Renal cortical epithelial cell (primary cell): Measurements from ENCODE around the gene KRT86. TPM values are rescaled to one million over a fixed set of nuclear protein-coding genes. Genes with fewer than 3 reads are reported as not detected.

Source experiments
- DNase-seq: peaks from one replicate; pipeline ENCODE4 v3.0.0-alpha.2; 2011; ENCODE audit warnings: low read depth
- total RNA-seq: library from RNA; depleted of rRNA; stranded (reverse); fragments of >200 nt; gene quantifications from 2 replicates; pipeline ENCODE4 v1.2.3, GENCODE V29; 2014

Gene KRT86
- total RNA-seq, 1 donor from 2014 or later = 0.05 TPM

DNA sequence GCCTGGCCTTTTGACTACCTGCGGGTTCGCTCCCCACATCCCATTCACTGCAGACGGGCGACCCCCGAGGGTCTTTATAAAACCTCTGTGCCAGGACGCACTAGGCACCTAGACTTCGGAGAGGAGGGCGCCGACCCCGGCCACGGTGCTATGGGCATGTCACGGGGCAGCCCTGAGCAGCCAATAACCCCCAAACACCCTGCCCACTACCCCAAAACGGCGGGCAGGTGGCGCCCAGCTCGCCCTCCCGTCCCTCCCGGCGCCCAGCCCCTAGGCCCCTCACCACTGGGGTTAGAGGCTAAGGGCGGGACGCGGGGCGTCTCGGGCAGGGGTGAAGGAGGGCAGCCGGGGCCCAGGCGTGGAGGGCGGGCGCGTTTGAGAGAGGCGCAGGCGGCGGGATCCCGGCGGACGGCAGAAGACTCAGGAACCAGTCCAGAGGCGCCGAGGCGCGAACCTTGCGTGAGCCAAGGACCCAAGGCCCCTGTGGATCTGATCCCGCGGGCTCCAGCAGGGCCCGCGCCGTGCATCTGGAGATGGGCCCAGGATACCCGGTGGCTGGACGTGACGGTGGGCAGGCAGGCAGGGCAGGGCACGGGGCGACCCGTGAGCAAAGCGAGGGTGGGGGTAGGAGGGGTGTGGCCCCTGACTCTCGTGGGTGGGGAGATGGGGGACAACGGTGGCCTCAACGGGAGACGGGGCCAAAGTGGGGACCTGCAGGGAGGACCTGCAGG is 81.8 kb downstream of the KRT86 start:
- no peak for DNase-seq

DNA sequence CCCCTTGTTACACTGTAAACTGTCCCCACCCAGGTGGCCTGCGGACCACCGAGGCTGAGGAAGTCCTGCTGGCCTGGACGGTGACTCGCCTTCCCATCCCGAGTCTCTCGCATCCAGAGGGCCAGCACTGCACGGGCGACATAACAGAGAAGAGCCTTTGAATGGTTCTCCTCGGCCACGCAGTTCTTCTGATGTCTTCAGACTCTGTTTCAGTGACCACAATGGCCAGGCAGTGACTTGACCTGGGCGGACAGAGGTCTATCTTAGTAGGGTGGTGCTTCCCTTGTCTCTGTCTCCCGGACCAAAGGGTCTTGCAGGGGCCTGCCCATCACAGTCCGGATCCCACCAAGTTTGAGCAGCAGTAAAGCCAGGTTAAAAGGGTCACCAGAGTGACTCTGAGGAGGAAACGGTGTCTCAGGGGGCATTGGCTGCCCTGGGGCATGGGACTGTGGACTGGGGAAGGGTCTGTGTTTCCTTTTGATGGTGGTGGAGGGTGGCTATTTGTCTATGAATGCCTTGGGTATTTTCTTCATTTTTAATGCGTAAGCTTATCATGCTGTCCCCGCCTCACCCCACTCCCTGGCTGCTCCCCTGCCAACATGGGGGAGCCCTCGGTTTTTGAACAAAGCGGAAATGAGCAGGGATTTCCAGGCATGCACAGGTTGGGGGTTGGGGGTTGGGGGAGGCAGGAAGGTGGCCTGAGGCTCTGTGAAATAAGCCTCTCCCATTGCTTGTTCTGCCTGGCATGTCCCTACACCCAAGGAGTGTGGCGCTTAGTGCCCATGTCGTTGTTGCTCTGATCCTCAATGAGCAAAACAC is 82.5 kb downstream of the KRT86 start:
- DNase-seq = no peak

Other genes with a start within 250 kb of the KRT86 start
- 1.0 and 2.3 TPM in 2 replicates for gene NR4A1, start 223.2 kb upstream of the KRT86 start, total RNA-seq
- 59.6 and 113 TPM in 2 replicates for gene ATG101, start 204.7 kb upstream of the KRT86 start, total RNA-seq
- gene SMIM41, start 194.9 kb upstream of the KRT86 start, total RNA-seq = 0.15 TPM in 1 of 2 replicates, not detected in the other
- gene KRT80, start 82.6 kb upstream of the KRT86 start, total RNA-seq = 26.3 and 27.3 TPM in 2 replicates
- gene KRT7, start 41.4 kb upstream of the KRT86 start, total RNA-seq = 124 and 2,408 TPM in 2 replicates
- gene KRT81, start 16.9 kb downstream of the KRT86 start, total RNA-seq = 48.3 TPM in 1 of 2 replicates, not detected in the other
- not detected in 2 replicates for gene KRT83, start 46.8 kb downstream of the KRT86 start, total RNA-seq
- not detected in 2 replicates for gene KRT85, start 92.8 kb downstream of the KRT86 start, total RNA-seq
- not detected in 2 replicates for gene KRT84, start 111.0 kb downstream of the KRT86 start, total RNA-seq
- not detected in 2 replicates for gene KRT82, start 131.7 kb downstream of the KRT86 start, total RNA-seq
- gene KRT75, start 159.7 kb downstream of the KRT86 start, total RNA-seq = 0.35 TPM in 1 of 2 replicates, not detected in the other
- gene KRT6B, start 177.5 kb downstream of the KRT86 start, total RNA-seq = 0.05 and 2.1 TPM in 2 replicates
- not detected in 2 replicates for gene KRT6C, start 199.2 kb downstream of the KRT86 start, total RNA-seq
- 1.4 and 116 TPM in 2 replicates for gene KRT6A, start 218.6 kb downstream of the KRT86 start, total RNA-seq
- gene KRT5, start 245.7 kb downstream of the KRT86 start, total RNA-seq = 0.70 and 10.2 TPM in 2 replicates